ENCODE measurements around the gene SLC22A8.
A peak's percentile ranks its signal among the peaks of the same experiment; 100 is the strongest.

The SLC22A8 gene

GRCh38 chr11:63012430-63012829 lies 3.2 kb downstream of the SLC22A8 start:
- TF ChIP-seq CTCF (conservative IDR thresholded peaks at IDR 0.05; ENCODE audit: low read depth) = no peak
- H3K27ac ChIP-seq = no peak overlapping the region
- POLR2A ChIA-PET (ENCODE audit: low non-redundant PET) = no interaction called here
- DNase-seq (ENCODE audit: low spot score) = no peak
- CTCF ChIA-PET = interaction anchor here (0.6 to 1.2 kb wide), 3 partner anchors 11 to 106 kb away, joined by 3 read pairs; no protein-coding TSS in a partner anchor

- no peak for DNase-seq (ENCODE audit: low spot score)
- TF ChIP-seq CTCF (conservative IDR thresholded peaks at IDR 0.05; ENCODE audit: low read depth) = no peak
- POLR2A ChIA-PET (ENCODE audit: low non-redundant PET) = no interaction called here
- CTCF ChIA-PET = interaction anchor here (1.2 to 3.0 kb wide), 2 partner anchors 12 to 105 kb away, joined by 5 to 14 read pairs; no protein-coding TSS in a partner anchor
- H3K27ac ChIP-seq = no peak overlapping the region
These were observed 4.7 kb downstream of the SLC22A8 start for GRCh38 chr11:63010934-63011439.

- DNase-seq (ENCODE audit: low spot score) = no peak
- CTCF ChIA-PET = interaction anchor here (0.8 kb wide), 1 partner anchor 27 kb away, joined by 3 read pairs; no protein-coding TSS in a partner anchor
These were observed 7.7 kb downstream of the SLC22A8 start for GRCh38 chr11:63007920-63008319.

GRCh38 chr11:63001456-63001855 lies 14.2 kb downstream of the SLC22A8 start:
- no peak for DNase-seq (ENCODE audit: low spot score)
- TF ChIP-seq CTCF (conservative IDR thresholded peaks at IDR 0.05; ENCODE audit: low read depth) = no peak
- H3K27ac ChIP-seq = no peak overlapping the region
- CTCF ChIA-PET = no interaction called here
- POLR2A ChIA-PET (ENCODE audit: low non-redundant PET) = no interaction called here

More at GRCh38 chr11:63007920-63008319, 7.7 kb downstream of the SLC22A8 start:
- TF ChIP-seq CTCF (conservative IDR thresholded peaks at IDR 0.05; ENCODE audit: low read depth) = no peak
- no peak overlapping the region for H3K27ac ChIP-seq
- POLR2A ChIA-PET (ENCODE audit: low non-redundant PET) = no interaction called here

GRCh38 chr11:62999649-63000048 lies 16.0 kb downstream of the SLC22A8 start:
- ChIA-PET CTCF (interaction anchor here (0.9 kb wide), 1 partner anchor 94 kb away, joined by 4 read pairs; no protein-coding TSS in a partner anchor), POLR2A (ENCODE audit: low non-redundant PET) (no interaction called here)
- peak; percentile 31 for DNase-seq (ENCODE audit: low spot score)
- H3K27ac ChIP-seq = no peak overlapping the region
- TF ChIP-seq CTCF (conservative IDR thresholded peaks at IDR 0.05; ENCODE audit: low read depth) = no peak

- TF ChIP-seq CTCF (conservative IDR thresholded peaks at IDR 0.05; ENCODE audit: low read depth) = no peak
- CTCF ChIA-PET = no interaction called here
- H3K27ac ChIP-seq = no peak overlapping the region
- POLR2A ChIA-PET (ENCODE audit: low non-redundant PET) = no interaction called here
- DNase-seq (ENCODE audit: low spot score) = no peak
These were observed 16.5 kb downstream of the SLC22A8 start for GRCh38 chr11:62999156-62999555.
